H1 (cell line): ENCODE results near the gene CDC42BPB. TPM values are rescaled to one million over a fixed set of nuclear protein-coding genes. Genes with fewer than 3 reads are reported as not detected.

Experiments
- CTCF ChIA-PET: fragments of 300-600 bp; sonication (Branson Sonifier 250); formaldehyde crosslinking; loops from one replicate; lab custom pipeline; 2021; ENCODE audit not compliant: partially characterized antibody; lab: Charles Lee
- POLR2A ChIA-PET: fragments of 300-600 bp; sonication (Branson Sonifier 250); formaldehyde crosslinking; loops from one replicate; lab custom pipeline; 2021; ENCODE audit warnings: inconsistent platforms; ENCODE audit not compliant: partially characterized antibody; lab: Charles Lee
- DNase-seq, 2 experiments: peaks; one replicate each; pipeline versions ENCODE4 v3.0.0 to v3.0.0-alpha.2; 2010 to 2022; ENCODE audit warnings: low spot score in 2 of 2, low read depth in 1 of 2, mixed read lengths in 1 of 2
- FAIRE-seq: peaks from 2 replicates; lab custom pipeline; 2011; peaks lifted over from hg19 to GRCh38; lab: Jason Lieb, UNC
- H2AFZ ChIP-seq: 2 replicates; pipeline ENCODE4 v1.8.1; 2012; ENCODE audit warnings: low read length, inconsistent platforms
- H2AK5ac ChIP-seq: 2 replicates; pipeline ENCODE4 v1.6.1; 2013; ENCODE audit warnings: low read depth, low read length
- H2BK120ac ChIP-seq: replicated peaks from 2 replicates; pipeline ENCODE3; 2013; ENCODE audit warnings: low read depth, low read length, inconsistent platforms
- H2BK12ac ChIP-seq: 2 replicates; pipeline ENCODE4 v1.6.1; 2013; ENCODE audit warnings: low read depth, low read length
- H2BK15ac ChIP-seq: 2 replicates; pipeline ENCODE4 v1.6.1; 2013; ENCODE audit warnings: low read length
- H2BK20ac ChIP-seq: 2 replicates; pipeline ENCODE4 v1.6.1; 2013; ENCODE audit warnings: low read length
- H2BK5ac ChIP-seq: 2 replicates; pipeline ENCODE4 v1.6.1; 2013; ENCODE audit warnings: low read depth, low read length
- H3K14ac ChIP-seq: 2 replicates; pipeline ENCODE4 v1.6.1; 2013; ENCODE audit warnings: inconsistent platforms; ENCODE audit not compliant: insufficient read length
- H3K18ac ChIP-seq: 2 replicates; pipeline ENCODE4 v1.6.1; 2013; ENCODE audit warnings: low read length; ENCODE audit errors: extremely low read depth
- H3K23ac ChIP-seq: 2 replicates; pipeline ENCODE4 v1.6.1; 2013; ENCODE audit warnings: inconsistent platforms; ENCODE audit not compliant: insufficient read length
- H3K23me2 ChIP-seq: 2 replicates; pipeline ENCODE4 v1.6.1; 2013; ENCODE audit warnings: low read depth, low read length
- H3K27ac ChIP-seq: 2 replicates; pipeline ENCODE4 v1.6.1; 2011; ENCODE audit warnings: low read depth, low read length, inconsistent platforms
- H3K27me3 ChIP-seq, 4 experiments: replicated peaks in 1 of 4; 1 replicate in 1 of 4; 2 replicates in 3 of 4; pipeline versions ENCODE4 v1.6.1 to v1.8.1; 2011 to 2013; ENCODE audit warnings: low read length in 3 of 4, mild to moderate bottlenecking in 3 of 4, inconsistent platforms in 2 of 4, mixed read lengths in 2 of 4, moderate library complexity in 1 of 4; ENCODE audit not compliant: control insufficient read depth in 3 of 4, insufficient read depth in 3 of 4; ENCODE audit errors: extremely low read depth in 1 of 4
- H3K36me3 ChIP-seq, 4 experiments: 2 replicates each; pipeline versions ENCODE4 v1.6.1 to v1.8.1; 2011 to 2013; ENCODE audit warnings: mild to moderate bottlenecking in 4 of 4, low read length in 3 of 4, moderate library complexity in 2 of 4, control low read depth in 1 of 4, inconsistent platforms in 1 of 4; ENCODE audit not compliant: insufficient read depth in 4 of 4, control insufficient read depth in 2 of 4
- H3K4ac ChIP-seq: replicated peaks from 2 replicates; pipeline ENCODE3; 2013; ENCODE audit warnings: low read length, low read depth, mixed read lengths, inconsistent platforms; ENCODE audit not compliant: insufficient read length
- H3K4me1 ChIP-seq, 4 experiments: replicated peaks in 1 of 4; 1 replicate in 1 of 4; 2 replicates in 3 of 4; pipeline versions ENCODE4 v1.6.1 to v1.8.1; 2011 to 2013; ENCODE audit warnings: low read length in 3 of 4, inconsistent platforms in 2 of 4, mixed read lengths in 1 of 4; ENCODE audit not compliant: insufficient read depth in 4 of 4, control insufficient read depth in 3 of 4
- H3K4me2 ChIP-seq, 2 experiments: 2 replicates each; pipeline versions ENCODE4 v1.6.1 to v1.8.1; 2011 to 2013; ENCODE audit warnings: low read depth in 2 of 2, low read length in 2 of 2, control low read depth in 1 of 2, inconsistent platforms in 1 of 2, mild to moderate bottlenecking in 1 of 2; ENCODE audit not compliant: insufficient read depth in 1 of 2
- H3K4me3 ChIP-seq, 4 experiments: fragments of 200-600, 300-600 bp in 1 of 4; sonication (generic), shearing (Covaris generic), sonication (Bioruptor Twin) in 1 of 4; 2 replicates each; pipeline versions ENCODE4 v1.5.1 to v1.8.1; 2011 to 2016; ENCODE audit warnings: low read length in 4 of 4, low read depth in 3 of 4, control low read depth in 2 of 4, inconsistent platforms in 2 of 4, mild to moderate bottlenecking in 2 of 4, mixed read lengths in 1 of 4, moderate library complexity in 1 of 4; ENCODE audit not compliant: insufficient read depth in 2 of 4; ENCODE audit errors: extremely low read depth in 1 of 4
- H3K56ac ChIP-seq: replicated peaks from 2 replicates; pipeline ENCODE3; 2013; ENCODE audit warnings: low read depth, mild to moderate bottlenecking, mixed read lengths, low read length, inconsistent platforms; ENCODE audit not compliant: insufficient read length
- H3K79me1 ChIP-seq: 2 replicates; pipeline ENCODE4 v1.6.1; 2013; ENCODE audit warnings: low read depth, low read length, control low read depth
- H3K79me2 ChIP-seq, 2 experiments: 2 replicates each; pipeline versions ENCODE4 v1.6.1 to v1.8.1; 2012 to 2013; ENCODE audit warnings: low read length in 2 of 2, mild to moderate bottlenecking in 2 of 2, inconsistent platforms in 1 of 2; ENCODE audit not compliant: insufficient read depth in 2 of 2, control insufficient read depth in 1 of 2
- H3K9ac ChIP-seq, 4 experiments: replicated peaks in 1 of 4; 1 replicate in 1 of 4; 2 replicates in 3 of 4; pipeline versions ENCODE4 v1.6.1 to v1.8.1; 2011 to 2013; ENCODE audit warnings: low read depth in 3 of 4, low read length in 3 of 4, control low read depth in 2 of 4, mild to moderate bottlenecking in 2 of 4, moderate library complexity in 2 of 4, inconsistent platforms in 1 of 4; ENCODE audit errors: extremely low read depth in 1 of 4
- H3K9me3 ChIP-seq, 2 experiments: 2 replicates each; pipeline versions ENCODE4 v1.6.1 to v1.8.1; 2012 to 2013; ENCODE audit warnings: mild to moderate bottlenecking in 2 of 2, moderate library complexity in 2 of 2, control low read depth in 1 of 2, inconsistent platforms in 1 of 2, low read depth in 1 of 2, low read length in 1 of 2, mixed read lengths in 1 of 2; ENCODE audit not compliant: insufficient read depth in 2 of 2
- H4K20me1 ChIP-seq, 2 experiments: replicated peaks in 1 of 2; 2 replicates each; pipeline versions ENCODE3 to v1.8.1; 2011 to 2013; ENCODE audit warnings: inconsistent platforms in 2 of 2, low read length in 2 of 2, mild to moderate bottlenecking in 1 of 2; ENCODE audit not compliant: insufficient read depth in 2 of 2, control insufficient read depth in 1 of 2
- H4K5ac ChIP-seq: 2 replicates; pipeline ENCODE4 v1.6.1; 2013; ENCODE audit warnings: low read length, low read depth, mixed read lengths, inconsistent platforms; ENCODE audit not compliant: insufficient read length
- H4K8ac ChIP-seq: 2 replicates; pipeline ENCODE4 v1.8.0; 2013; ENCODE audit warnings: mild to moderate bottlenecking, moderate library complexity, low read length, inconsistent platforms; ENCODE audit not compliant: insufficient read depth; ENCODE audit errors: extremely low read depth
- H4K91ac ChIP-seq: replicated peaks from 2 replicates; pipeline ENCODE3; 2013; ENCODE audit warnings: low read length, mixed read lengths, inconsistent platforms; ENCODE audit not compliant: insufficient read length
- ASH2L ChIP-seq: fragments of 200-600, 300-600 bp; sonication (generic); IDR thresholded peaks from one replicate; pipeline ENCODE4 v1.7.1; 2017; ENCODE audit warnings: low read length
- ATF2 ChIP-seq: IDR thresholded peaks from 2 replicates; pipeline ENCODE4 v1.6.1; 2012; ENCODE audit warnings: low read length, inconsistent platforms
- CBX5 ChIP-seq: fragments of 300-800, 300-1000 bp; sonication (generic); IDR thresholded peaks from 2 replicates; pipeline ENCODE4 v1.7.1; 2016; ENCODE audit warnings: antibody characterized with exemption, low read length, low read depth
- EGR1 ChIP-seq: IDR thresholded peaks from 2 replicates; pipeline ENCODE4 v1.6.1; 2011; ENCODE audit warnings: low read depth, low read length, borderline replicate concordance
- GABPA ChIP-seq: IDR thresholded peaks from 2 replicates; pipeline ENCODE4 v1.6.1; 2011; ENCODE audit warnings: mild to moderate bottlenecking, low read length, moderate library complexity, borderline replicate concordance; ENCODE audit not compliant: insufficient read depth
- JUN ChIP-seq: IDR thresholded peaks from 2 replicates; pipeline ENCODE4 v1.6.1; 2011; ENCODE audit warnings: low read depth, mild to moderate bottlenecking, improper control_type of control experiment, low read length
- POU5F1 ChIP-seq: IDR thresholded peaks from 2 replicates; pipeline ENCODE4 v1.6.1; 2011; ENCODE audit warnings: low read depth, mild to moderate bottlenecking, low read length, moderate library complexity
- TAF7 ChIP-seq: optimal IDR thresholded peaks from 2 replicates; pipeline ENCODE3; 2011; ENCODE audit warnings: low read depth, mild to moderate bottlenecking, inconsistent platforms, low read length, moderate library complexity, borderline replicate concordance
- TCF12 ChIP-seq: IDR thresholded peaks from 2 replicates; pipeline ENCODE4 v1.6.1; 2011; ENCODE audit warnings: low read depth, mild to moderate bottlenecking, low read length
- ZNF274 ChIP-seq: IDR thresholded peaks from 2 replicates; pipeline ENCODE4 v1.7.0; 2012; ENCODE audit warnings: low read length, borderline replicate concordance; ENCODE audit errors: extremely low read depth
- WGBS, 2 experiments: shearing (Covaris generic) in 1 of 2; methylation state at CpG; one replicate each; pipeline versions ENCODE4 v1.1.6 to v1.1.7; 2013 to 2015; ENCODE audit warnings: low lambda C conversion rate in 2 of 2, mixed read lengths in 2 of 2, inconsistent platforms in 1 of 2, low coverage in 1 of 2, missing lambda C conversion rate in 1 of 2; ENCODE audit not compliant: insufficient replicate concordance in 2 of 2, insufficient coverage in 1 of 2, insufficient read length in 1 of 2; ENCODE audit errors: extremely low coverage in 1 of 2, missing lambda C conversion rate in 1 of 2; 5-methylcytosine and 5-hydroxymethylcytosine counted together
- polyA plus RNA-seq, 7 experiments: library from polyadenylated mRNA; depleted of rRNA in 3 of 7; stranded (reverse) in 5 of 7; unstranded in 2 of 7; fragments of >200 nt in 5 of 7; fragments of 200-250 nt in 2 of 7; gene quantifications; 1 replicate in 5 of 7; 2 replicates in 1 of 7; 4 replicates in 1 of 7; pipeline versions ENCODE4 v1.2.1 to v1.2.3, GENCODE V29; 2011 to 2013; ENCODE audit warnings: missing spikeins in 2 of 7, mixed read lengths in 2 of 7
- total RNA-seq: library from RNA; stranded (reverse); fragmentation: NEBNext Ultra II Directional; extraction: Animal tissue kit (Norgen Biotek cat#: 25700); gene quantifications from 2 replicates; pipeline ENCODE4 v1.2.1, GENCODE V29; 2021

The CDC42BPB gene
- total and polyA plus RNA-seq, 2 of the 8 experiments (the other 6 are each of a cell fraction or from before 2014, with no cell fraction given), result 51.2 to 88.2 TPM

GRCh38 chr14:102915292-102916110 lies 141.8 kb downstream of the CDC42BPB start:
- CTCF ChIA-PET, result interaction anchor here (0.6 to 1.8 kb wide), 6 partner anchors 10 to 321 kb away, joined by 3 to 11 read pairs (median 4); no protein-coding TSS in a partner anchor
- Histone ChIP-seq H3K79me1 (no peaks in the 10 kb centered on the region), H3K9ac (no peak overlapping the region), H2AK5ac (no peak overlapping the region), H3K79me2 (no peaks in the 10 kb centered on the region), H3K4me2 (no peak overlapping the region), H2BK20ac (0 out of 2 replicates have a peak overlapping the region, but pooled peaks have one; percentile 61), H3K14ac (no peak overlapping the region), H3K4me1 (no peaks in the 10 kb centered on the region; a peak in 1 of 7 replicates), H3K9me3 (no peaks in the 10 kb centered on the region; a peak in 1 of 4 replicates), H4K8ac (no peak overlapping the region; the same call in 1 of the 2 replicates), H2BK5ac (no peak overlapping the region), H2BK15ac (no peak overlapping the region), H2BK120ac (no peak overlapping the region), H3K4me3 (no peak overlapping the region), H3K23me2 (peaks cover 16% of the 10 kb centered on the region; the same call in 1 of the 2 replicates), H4K5ac (no peak overlapping the region), H3K23ac (no peak overlapping the region), H2BK12ac (no peak overlapping the region), H3K36me3 (no peaks in the 10 kb centered on the region), H2AFZ (no peak overlapping the region), H3K18ac (no peak overlapping the region), H4K91ac (no peak overlapping the region), H3K27me3 (no peaks in the 10 kb centered on the region; a peak in 1 of 7 replicates), H3K4ac (no peak overlapping the region), H3K56ac (no peak overlapping the region), H3K27ac (no peak overlapping the region), H4K20me1 (peaks cover 0 to 8% of the 10 kb centered on the region in 2 experiments)
- FAIRE-seq (no peak), DNase-seq (no peak)
- POLR2A ChIA-PET, result interaction anchor here (1.0 kb wide), 1 partner anchor 13 kb away, joined by 4 read pairs; no protein-coding TSS in a partner anchor
- WGBS, 2 experiments, result 96% methylated on average over 16 of the region's 19 CpGs; no CpG with 5 or more reads in 1 of the 2 experiments
- no peak for TF ChIP-seq ATF2
- no peak for TF ChIP-seq TCF12
- TF ChIP-seq POU5F1, result no peak
- TF ChIP-seq JUN, result no peak
- no peak for TF ChIP-seq ZNF274
- TF ChIP-seq TAF7, result no peak
- no peak for TF ChIP-seq EGR1
- no peak for TF ChIP-seq GABPA
- TF ChIP-seq ASH2L, result no peak
- no peak for TF ChIP-seq CBX5
